CD4-positive, alpha-beta memory T cell (primary cell): ENCODE measurements around the gene LAMB1. TPM values are rescaled to one million over a fixed set of nuclear protein-coding genes. Genes with fewer than 3 reads are reported as not detected.
A peak's percentile ranks its signal among the peaks of the same experiment; 100 is the strongest.

Experiments
- CTCF ChIA-PET: fragments of 350-600 bp; sonication (Branson Sonifier 250); formaldehyde crosslinking; loops from one replicate; lab custom pipeline; 2021; ENCODE audit warnings: inconsistent platforms; ENCODE audit not compliant: partially characterized antibody; lab: Charles Lee
- POLR2A ChIA-PET: fragments of 350-600 bp; sonication (Branson Sonifier 250); formaldehyde crosslinking; loops from one replicate; lab custom pipeline; 2021; ENCODE audit not compliant: partially characterized antibody; lab: Charles Lee
- DNase-seq, 5 donors: peaks; one replicate each; pipeline versions ENCODE4 v3.0.0 to v3.0.0-alpha.2; 2020 to 2022; ENCODE audit warnings: mixed read lengths in 1 of 5
- H3K27ac ChIP-seq: one replicate; pipeline ENCODE4 v1.7.0; 2013; ENCODE audit warnings: low read depth, low read length
- H3K27me3 ChIP-seq: 2 replicates; pipeline ENCODE4 v1.7.0; 2013; ENCODE audit warnings: mild to moderate bottlenecking, low read length, moderate library complexity; ENCODE audit not compliant: insufficient read depth
- H3K36me3 ChIP-seq: 2 replicates; pipeline ENCODE4 v1.7.0; 2013; ENCODE audit warnings: mild to moderate bottlenecking, low read length, moderate library complexity; ENCODE audit not compliant: insufficient read depth
- H3K4me1 ChIP-seq: 2 replicates; pipeline ENCODE4 v1.7.0; 2013; ENCODE audit warnings: mild to moderate bottlenecking, low read length, moderate library complexity; ENCODE audit not compliant: insufficient read depth
- H3K4me3 ChIP-seq, 2 donors: one replicate each; pipeline ENCODE4 v1.7.0; 2013; ENCODE audit warnings: low read length in 2 of 2, mild to moderate bottlenecking in 1 of 2
- H3K9me3 ChIP-seq, 2 donors: one replicate each; pipeline ENCODE4 v1.7.0; 2013; ENCODE audit warnings: low read length in 2 of 2, control low read depth in 1 of 2; ENCODE audit not compliant: control insufficient read depth in 1 of 2
- H3K27ac Mint-ChIP-seq, 7 donors: one replicate each; pipeline ENCODE4 v1.8.0; 2020 to 2021; ENCODE audit warnings: mixed read lengths in 7 of 7, mild to moderate bottlenecking in 6 of 7, inconsistent platforms in 3 of 7, moderate library complexity in 3 of 7
- H3K27me3 Mint-ChIP-seq, 2 donors: one replicate each; pipeline ENCODE4 v1.8.0; 2020 to 2021; ENCODE audit warnings: mixed read lengths in 2 of 2
- H3K36me3 Mint-ChIP-seq, 2 donors: one replicate each; pipeline ENCODE4 v1.8.0; 2020 to 2021; ENCODE audit warnings: mixed read lengths in 2 of 2, inconsistent platforms in 1 of 2, mild to moderate bottlenecking in 1 of 2
- H3K4me1 Mint-ChIP-seq, 4 donors: one replicate each; pipeline ENCODE4 v1.8.0; 2020 to 2021; ENCODE audit warnings: mixed read lengths in 4 of 4, mild to moderate bottlenecking in 1 of 4
- H3K4me3 Mint-ChIP-seq, 8 donors: one replicate each; pipeline ENCODE4 v1.8.0; 2020 to 2021; ENCODE audit warnings: mixed read lengths in 8 of 8, mild to moderate bottlenecking in 7 of 8, moderate library complexity in 6 of 8, inconsistent platforms in 3 of 8
- H3K9me3 Mint-ChIP-seq, 8 donors: one replicate each; pipeline ENCODE4 v1.8.0; 2020 to 2021; ENCODE audit warnings: mixed read lengths in 8 of 8, mild to moderate bottlenecking in 5 of 8, inconsistent platforms in 3 of 8, moderate library complexity in 1 of 8
- intact Hi-C: fragments of 100-400 bp; cut with micrococcal nuclease; formaldehyde crosslinking; loops from one replicate; pipeline ENCODE4 v1.15.1; 2023
- polyA plus RNA-seq, 2 donors: library from polyadenylated mRNA; unstranded; fragments of 300-500 nt; fragmentation: Illumina TruSeq; gene quantifications; one replicate each; pipeline ENCODE4 v1.2.3, GENCODE V29; 2021
- total RNA-seq, 2 experiments: library from RNA; stranded (reverse); gene quantifications; one replicate each; pipeline ENCODE4 v1.2.3, GENCODE V29; 2021

LAMB1 gene
- total and polyA plus RNA-seq, 4 experiments from 2014 or later = 0.95 TPM; not detected in 3

GRCh38 chr7:107877731-107878382 lies 125.1 kb downstream of the LAMB1 start:
- Histone ChIP-seq H3K27ac (no peak overlapping the region), H3K4me1 (peaks cover 23% of the 10 kb centered on the region), H3K9me3 (no peaks in the 10 kb centered on the region), H3K4me3 (no peak overlapping the region), H3K36me3 (no peaks in the 10 kb centered on the region), H3K27me3 (no peaks in the 10 kb centered on the region)
- no peak overlapping the region for H3K4me3 Mint-ChIP-seq
- no peak for DNase-seq
- peaks cover 16 to 41% (median 33%) of the 10 kb centered on the region in 4 donors for H3K4me1 Mint-ChIP-seq
- ChIA-PET POLR2A (interaction anchor here (1.2 to 12.2 kb wide), 3 partner anchors 13 to 133 kb away, joined by 3 to 408 read pairs (median 5); partner anchors contain the start of genes CBLL1 and DLD), CTCF (interaction anchor here (0.8 to 13.8 kb wide), 9 partner anchors 10 to 420 kb away, joined by 3 to 504 read pairs (median 4); partner anchors contain the start of genes CBLL1 and DLD)
- H3K27me3 Mint-ChIP-seq = no peaks in the 10 kb centered on the region
- no peaks in the 10 kb centered on the region for H3K36me3 Mint-ChIP-seq
- intact Hi-C loops = loop anchor here (2.0 to 5.0 kb wide), 2 partner anchors 676 to 1085 kb away; no protein-coding TSS in a partner anchor
- H3K27ac Mint-ChIP-seq = peak overlapping the region in 1 of 7 donors; percentile 47
- H3K9me3 Mint-ChIP-seq = no peaks in the 10 kb centered on the region

- Mint-ChIP-seq H3K9me3 (no peaks in the 10 kb centered on the region), H3K27me3 (no peaks in the 10 kb centered on the region), H3K4me1 (peaks cover 16 to 50% (median 40%) of the 10 kb centered on the region in 4 donors), H3K27ac (peak overlapping the region in 2 of 7 donors; percentile 3 to 52), H3K4me3 (peak overlapping the region in 2 of 8 donors; percentile 22 to 34), H3K36me3 (no peaks in the 10 kb centered on the region)
- POLR2A ChIA-PET = interaction anchor here (1.2 to 12.2 kb wide), 5 partner anchors 14 to 709 kb away, joined by 3 to 408 read pairs (median 8); partner anchors contain the start of genes CBLL1, DLD and HBP1
- Histone ChIP-seq H3K27me3 (no peaks in the 10 kb centered on the region), H3K27ac (no peak overlapping the region), H3K4me1 (peaks cover 28% of the 10 kb centered on the region), H3K9me3 (no peaks in the 10 kb centered on the region), H3K4me3 (no peak overlapping the region), H3K36me3 (no peaks in the 10 kb centered on the region)
- intact Hi-C loops = loop anchor here (5.0 kb wide), 1 partner anchor 675 kb away; no protein-coding TSS in a partner anchor
- CTCF ChIA-PET = interaction anchor here (0.7 to 13.8 kb wide), 11 partner anchors 9 to 413 kb away, joined by 3 to 504 read pairs (median 24); partner anchors contain the start of genes CBLL1, COG5, DLD and DUS4L
- no peak for DNase-seq
These were observed 126.0 kb downstream of the LAMB1 start for GRCh38 chr7:107876916-107877315.

- Histone ChIP-seq H3K36me3 (no peaks in the 10 kb centered on the region), H3K9me3 (no peaks in the 10 kb centered on the region), H3K27me3 (no peaks in the 10 kb centered on the region), H3K4me3 (no peak overlapping the region), H3K4me1 (peaks cover 48% of the 10 kb centered on the region), H3K27ac (no peak overlapping the region)
- H3K27ac Mint-ChIP-seq = peak overlapping the region; percentile 20 to 84 (median 76)
- peak; percentile 44 to 62 (median 55) for DNase-seq
- intact Hi-C loops = loop anchor here (1.0 to 5.0 kb wide), 5 partner anchors 16 to 673 kb away; partner anchors contain the start of genes COG5, DLD and DUS4L
- CTCF ChIA-PET = interaction anchor here (0.6 to 13.8 kb wide), 30 partner anchors 9 to 931 kb away, joined by 3 to 504 read pairs (median 5); partner anchors contain the start of genes CBLL1 and DLD
- H3K9me3 Mint-ChIP-seq = no peaks in the 10 kb centered on the region
- H3K36me3 Mint-ChIP-seq = no peaks in the 10 kb centered on the region
- no peaks in the 10 kb centered on the region for H3K27me3 Mint-ChIP-seq
- peaks cover 32 to 71% (median 58%) of the 10 kb centered on the region in 4 donors for H3K4me1 Mint-ChIP-seq
- H3K4me3 Mint-ChIP-seq = peak overlapping the region in 4 of 8 donors; percentile 0 to 35 (median 18)
- POLR2A ChIA-PET = interaction anchor here (0.6 to 12.2 kb wide), 14 partner anchors 9 to 706 kb away, joined by 3 to 408 read pairs (median 4); partner anchors contain the start of genes BCAP29, CBLL1, DLD and HBP1
These were observed 128.1 kb downstream of the LAMB1 start for GRCh38 chr7:107874605-107875446.

- ChIA-PET CTCF (interaction anchor here (1.0 to 13.8 kb wide), 15 partner anchors 8 to 685 kb away, joined by 3 to 504 read pairs (median 9); partner anchors contain the start of genes CBLL1 and DLD), POLR2A (interaction anchor here (0.9 to 12.2 kb wide), 8 partner anchors 17 to 411 kb away, joined by 3 to 408 read pairs (median 5); partner anchors contain the start of genes CBLL1 and DLD)
- Mint-ChIP-seq H3K36me3 (no peaks in the 10 kb centered on the region), H3K27me3 (no peaks in the 10 kb centered on the region), H3K9me3 (no peaks in the 10 kb centered on the region), H3K4me3 (no peak overlapping the region), H3K27ac (peak overlapping the region; percentile 20 to 84 (median 53)), H3K4me1 (peaks cover 28 to 64% (median 52%) of the 10 kb centered on the region in 4 donors)
- Histone ChIP-seq H3K27ac (no peak overlapping the region), H3K4me1 (peaks cover 49% of the 10 kb centered on the region), H3K27me3 (no peaks in the 10 kb centered on the region), H3K36me3 (no peaks in the 10 kb centered on the region), H3K9me3 (no peaks in the 10 kb centered on the region), H3K4me3 (no peak overlapping the region)
- no peak for DNase-seq
- intact Hi-C loops = loop anchor here (1.0 kb wide), 4 partner anchors 17 to 311 kb away; partner anchors contain the start of genes COG5, DLD and DUS4L
These were observed 128.8 kb downstream of the LAMB1 start for GRCh38 chr7:107874111-107874510.

Other genes starting within 250 kb of the LAMB1 start
- gene SLC26A3, start 199.9 kb downstream of the LAMB1 start, total RNA-seq = not detected
- not detected for gene SLC26A3, start 199.9 kb downstream of the LAMB1 start, polyA plus RNA-seq
- 10 to 100 TPM; 42.1 to 51.1 TPM for gene DLD, start 112.0 kb downstream of the LAMB1 start, total RNA-seq
- 10 to 100 TPM; 57.8 to 75.9 TPM for gene DLD, start 112.0 kb downstream of the LAMB1 start, polyA plus RNA-seq
- not detected for gene LAMB4, start 127.2 kb upstream of the LAMB1 start, total RNA-seq
- not detected for gene LAMB4, start 127.2 kb upstream of the LAMB1 start, polyA plus RNA-seq